Measurements from ENCODE around the gene CADM1. TPM values are rescaled to one million over a fixed set of nuclear protein-coding genes. Genes with fewer than 3 reads are reported as not detected.
A peak's percentile ranks its signal among the peaks of the same experiment; 100 is the strongest.

CADM1 gene
- total RNA-seq = 33.5 TPM
- polyA plus RNA-seq (ENCODE audit: insufficient read depth, low read depth, low replicate concordance) = 24.0 TPM
- long read RNA-seq, donor 1, transcript CADM1-220 (2 exons, 734 nt) = major isoform, 10 of 50 reads
- long read RNA-seq, donor 1, partial matches to known transcripts = 35 of 50 reads
- long read RNA-seq, donor 1, other reads (novel, unspliced or antisense) = 0 of 50 reads
- long read RNA-seq, donor 2, partial matches to known transcripts = 32 of 37 reads
- long read RNA-seq, donor 2, other reads (novel, unspliced or antisense) = 0 of 37 reads
- long read RNA-seq, donor 3, transcript CADM1-222 (10 exons, 1,246 nt) = minor isoform, 5 of 45 reads
- long read RNA-seq, donor 3, transcript CADM1-220 (2 exons, 734 nt) = major isoform, 9 of 45 reads
- long read RNA-seq, donor 3, partial matches to known transcripts = 31 of 45 reads
- long read RNA-seq, donor 3, other reads (novel, unspliced or antisense) = 0 of 45 reads
- long read RNA-seq, donor 4, transcript CADM1-222 (10 exons, 1,246 nt) = major isoform, 5 of 37 reads
- long read RNA-seq, donor 4, partial matches to known transcripts = 30 of 37 reads
- long read RNA-seq, donor 4, other reads (novel, unspliced or antisense) = 0 of 37 reads
- long read RNA-seq, donor 5 = 0 reads
- long read RNA-seq, donor 6, partial matches to known transcripts = 11 of 14 reads
- long read RNA-seq, donor 6, other reads (novel, unspliced or antisense) = 0 of 14 reads
- long read RNA-seq, donor 7, transcript CADM1-222 (10 exons, 1,246 nt) = major isoform, 8 of 38 reads
- long read RNA-seq, donor 7, partial matches to known transcripts = 17 of 38 reads
- long read RNA-seq, donor 7, other reads (novel, unspliced or antisense) = 13 of 38 reads
- long read RNA-seq, donor 8, transcript CADM1-220 (2 exons, 734 nt) = major isoform, 9 of 44 reads
- long read RNA-seq, donor 8, partial matches to known transcripts = 31 of 44 reads
- long read RNA-seq, donor 8, other reads (novel, unspliced or antisense) = 0 of 44 reads
- long read RNA-seq, donor 9, transcript CADM1-222 (10 exons, 1,246 nt) = major isoform, 5 of 22 reads
- long read RNA-seq, donor 9, partial matches to known transcripts = 17 of 22 reads
- long read RNA-seq, donor 9, other reads (novel, unspliced or antisense) = 0 of 22 reads
- long read RNA-seq, donor 10, transcript CADM1-220 (2 exons, 734 nt) = major isoform, 12 of 45 reads
- long read RNA-seq, donor 10, partial matches to known transcripts = 29 of 45 reads
- long read RNA-seq, donor 10, other reads (novel, unspliced or antisense) = 0 of 45 reads

DNA sequence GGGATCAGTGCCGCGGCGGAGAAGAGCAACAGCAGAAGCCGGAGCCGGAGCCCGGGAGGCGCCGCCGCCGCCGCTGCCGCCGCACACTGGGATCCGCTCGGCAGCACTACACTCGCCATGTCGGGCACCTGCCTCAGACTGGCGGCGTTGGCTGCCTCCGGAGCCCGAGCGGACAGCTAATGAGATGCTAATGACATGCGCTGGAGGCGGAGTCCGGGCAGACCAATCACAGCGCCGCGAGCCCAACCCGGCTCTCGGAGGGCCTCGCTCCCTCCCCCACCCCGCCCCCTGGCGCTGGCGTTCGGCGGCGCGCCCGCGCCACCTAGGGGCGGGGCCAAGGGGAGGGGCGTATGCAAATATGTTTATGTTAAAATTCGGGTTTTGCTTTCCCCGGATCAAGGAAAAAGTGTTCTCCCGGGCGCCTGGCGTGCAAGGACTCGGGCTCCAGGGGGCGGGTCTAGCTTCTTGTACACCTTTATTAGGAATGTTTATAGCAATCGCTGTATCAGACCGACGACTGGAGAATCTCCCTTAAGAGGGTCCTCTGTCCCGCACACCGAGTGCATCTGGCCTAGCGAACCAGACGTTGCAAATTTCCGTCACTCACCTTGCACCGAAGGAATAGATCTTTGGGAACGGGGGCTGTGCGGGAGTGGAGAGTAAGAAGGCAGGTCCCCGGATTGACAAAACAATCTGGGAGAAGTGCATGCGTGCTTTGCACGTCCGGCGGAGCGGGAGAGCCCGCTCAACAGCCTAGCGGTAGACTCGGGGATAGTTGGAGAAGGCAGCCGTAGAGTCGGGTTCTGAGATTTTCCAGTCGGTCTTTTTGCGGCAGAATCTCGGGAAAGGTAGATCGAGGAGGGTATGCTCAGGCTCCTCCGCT, at the start of gene CADM1:
TSS of gene CADM1 (minus strand) at position 140 of the 883 bp plus-strand sequence.
- peak within 1 kb of the TSS; percentile 68 to 94 (median 91) for H3K4me3 ChIP-seq (ENCODE audit: low read length in 3 of 3)
- intact Hi-C loops (cut with DNase I) = no loop called here
- H3K4me1 ChIP-seq (ENCODE audit: control insufficient read depth in 2 of 3, insufficient read depth in 2 of 3, low read depth in 1 of 3, low read length in 3 of 3) = peaks cover 0 to 5% (median 0%) of the 10 kb centered on the region in 3 donors
- no peaks in the 10 kb centered on the region for H3K9me3 ChIP-seq (ENCODE audit: control insufficient read depth in 2 of 3, insufficient read depth in 1 of 3, low read length in 3 of 3)
- H3K36me3 ChIP-seq (ENCODE audit: control insufficient read depth in 2 of 3, insufficient read depth in 3 of 3, low read length in 3 of 3) = no peaks in the 10 kb centered on the region
- no peaks in the 10 kb centered on the region for H3K27me3 ChIP-seq (ENCODE audit: control insufficient read depth, insufficient read depth, low read length)
- H3K27ac ChIP-seq (ENCODE audit: low read depth in 2 of 2, low read length in 2 of 2) = peak within 1 kb of the TSS; percentile 62 to 86
- peak; percentile 63 for TF ChIP-seq CTCF (IDR thresholded peaks at IDR 0.05; ENCODE audit: borderline replicate concordance, extremely low read depth, insufficient read depth)
- FAIRE-seq (no peak), DNase-seq (peak; percentile 98 to 99 (median 98))
- peak within 1 kb of the TSS; percentile 44 to 72 (median 46) for H3K9ac ChIP-seq (ENCODE audit: low read length in 3 of 3)

DNA sequence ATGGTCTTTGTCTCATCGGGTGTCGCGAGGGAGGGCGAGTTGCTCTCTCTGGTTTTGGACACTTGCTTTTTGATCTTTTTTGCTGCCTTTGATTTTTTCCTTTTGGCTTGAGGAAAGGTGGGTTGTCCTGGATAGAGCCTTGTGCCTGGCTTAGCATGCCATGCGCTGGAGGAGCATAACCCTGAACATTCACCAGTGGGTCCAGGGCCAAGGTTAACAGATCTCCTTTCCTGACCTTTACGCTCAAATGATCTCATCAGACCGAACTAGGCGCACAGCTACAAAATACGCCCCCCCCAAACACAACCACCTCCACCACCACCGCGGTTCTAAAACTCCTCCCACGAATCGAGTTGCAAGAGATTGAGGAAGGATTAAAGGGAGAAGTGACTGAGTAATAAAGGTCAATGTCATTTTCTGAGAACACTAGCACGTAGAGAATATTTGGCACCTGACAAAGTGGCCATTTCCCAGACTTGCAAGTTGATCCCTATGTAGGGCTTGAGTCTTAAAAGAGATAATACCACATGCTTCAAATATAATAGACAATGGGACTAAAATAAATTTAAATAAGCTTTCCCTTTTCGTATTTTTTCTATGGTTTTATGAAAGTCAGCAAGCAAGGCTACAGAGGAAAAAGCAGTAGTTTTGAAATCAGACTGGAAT, 48.7 kb upstream of the CADM1 start:
- Histone ChIP-seq H3K36me3 (ENCODE audit: control insufficient read depth in 2 of 3, insufficient read depth in 3 of 3, low read length in 3 of 3) (no peaks in the 10 kb centered on the region), H3K27me3 (ENCODE audit: control insufficient read depth, insufficient read depth, low read length) (no peaks in the 10 kb centered on the region), H3K4me1 (ENCODE audit: control insufficient read depth in 2 of 3, insufficient read depth in 2 of 3, low read depth in 1 of 3, low read length in 3 of 3) (no peaks in the 10 kb centered on the region), H3K4me3 (ENCODE audit: low read length in 3 of 3) (no peak overlapping the region), H3K9me3 (ENCODE audit: control insufficient read depth in 2 of 3, insufficient read depth in 1 of 3, low read length in 3 of 3) (no peaks in the 10 kb centered on the region), H3K27ac (ENCODE audit: low read depth in 2 of 2, low read length in 2 of 2) (no peak overlapping the region), H3K9ac (ENCODE audit: low read length in 3 of 3) (no peak overlapping the region)
- FAIRE-seq (no peak), DNase-seq (no peak)
- intact Hi-C loops (cut with DNase I) = no loop called here
- TF ChIP-seq CTCF (IDR thresholded peaks at IDR 0.05; ENCODE audit: borderline replicate concordance, extremely low read depth, insufficient read depth) = no peak
